Liver (tissue), 9 donors: ENCODE measurements around the gene FASTKD2. TPM values are rescaled to one million over a fixed set of nuclear protein-coding genes. Genes with fewer than 3 reads are reported as not detected.

ENCODE experiments used
- DNase-seq: peaks from one replicate; pipeline ENCODE4 v3.0.0-alpha.2; 2017; ENCODE audit warnings: low spot score
- H3K27ac ChIP-seq, 2 donors: one replicate each; pipeline ENCODE4 v1.7.0; 2013; ENCODE audit warnings: inconsistent platforms in 2 of 2, low read length in 2 of 2, control low read depth in 1 of 2, low read depth in 1 of 2, mild to moderate bottlenecking in 1 of 2
- H3K27me3 ChIP-seq, 4 donors: one replicate each; pipeline versions ENCODE4 v1.6.1 to v1.7.0; 2013; ENCODE audit warnings: low read length in 3 of 4, inconsistent platforms in 1 of 4, mild to moderate bottlenecking in 1 of 4, moderate library complexity in 1 of 4; ENCODE audit not compliant: control insufficient read depth in 4 of 4, insufficient read depth in 4 of 4
- H3K36me3 ChIP-seq, 4 donors: one replicate each; pipeline versions ENCODE4 v1.6.1 to v1.7.0; 2013; ENCODE audit warnings: low read length in 3 of 4, mild to moderate bottlenecking in 3 of 4, low read depth in 1 of 4, moderate library complexity in 1 of 4; ENCODE audit not compliant: control insufficient read depth in 4 of 4, insufficient read depth in 3 of 4
- H3K4me1 ChIP-seq, 4 donors: one replicate each; pipeline versions ENCODE4 v1.6.1 to v1.7.0; 2013; ENCODE audit warnings: low read length in 3 of 4, mild to moderate bottlenecking in 3 of 4, moderate library complexity in 1 of 4; ENCODE audit not compliant: control insufficient read depth in 4 of 4, insufficient read depth in 4 of 4
- H3K4me3 ChIP-seq, 3 donors: one replicate each; pipeline versions ENCODE4 v1.6.1 to v1.7.0; 2013; ENCODE audit warnings: low read length in 3 of 3, control low read depth in 1 of 3, low read depth in 1 of 3, mild to moderate bottlenecking in 1 of 3
- H3K9ac ChIP-seq, 2 donors: one replicate each; pipeline ENCODE4 v1.7.0; 2013; ENCODE audit warnings: low read length in 2 of 2, mild to moderate bottlenecking in 2 of 2, moderate library complexity in 2 of 2, control low read depth in 1 of 2, low read depth in 1 of 2
- H3K9me3 ChIP-seq, 4 donors: one replicate each; pipeline versions ENCODE4 v1.6.1 to v1.7.0; 2013; ENCODE audit warnings: low read length in 3 of 4; ENCODE audit not compliant: control insufficient read depth in 4 of 4
- CTCF ChIP-seq: fragments of 150-350 bp; IDR thresholded peaks from 2 replicates; pipeline ENCODE4 v1.5.1; 2017; ENCODE audit warnings: improper control_type of control experiment, low read depth, low read length; ENCODE audit not compliant: missing input control
- EGR1 ChIP-seq, 2 donors: IDR thresholded peaks; 2 replicates each; pipeline ENCODE4 v1.6.1; 2016 to 2018; ENCODE audit warnings: antibody characterized with exemption in 2 of 2, low read depth in 2 of 2
- FOXA1 ChIP-seq: IDR thresholded peaks from 2 replicates; pipeline ENCODE4 v1.6.1; 2016; ENCODE audit warnings: antibody characterized with exemption
- FOXA2 ChIP-seq: IDR thresholded peaks from 2 replicates; pipeline ENCODE4 v1.6.1; 2016; ENCODE audit warnings: antibody characterized with exemption
- GABPA ChIP-seq, 2 donors: IDR thresholded peaks in 1 of 2; conservative IDR thresholded peaks in 1 of 2; 2 replicates each; pipeline ENCODE4 v1.6.1; 2016; ENCODE audit warnings: antibody characterized with exemption in 2 of 2, mild to moderate bottlenecking in 1 of 2, moderate library complexity in 1 of 2
- HNF4G ChIP-seq: IDR thresholded peaks from 2 replicates; pipeline ENCODE4 v1.6.1; 2016; ENCODE audit warnings: antibody characterized with exemption
- RAD21 ChIP-seq, 2 donors: IDR thresholded peaks; 2 replicates each; pipeline ENCODE4 v1.6.1; 2016; ENCODE audit warnings: antibody characterized with exemption in 2 of 2, mild to moderate bottlenecking in 2 of 2
- RXRA ChIP-seq, 2 donors: IDR thresholded peaks; 2 replicates each; pipeline ENCODE4 v1.6.1; 2017 to 2018; ENCODE audit warnings: antibody characterized with exemption in 2 of 2, mild to moderate bottlenecking in 1 of 2
- SP1 ChIP-seq: IDR thresholded peaks from 2 replicates; pipeline ENCODE4 v1.6.1; 2018; ENCODE audit warnings: antibody characterized with exemption, mild to moderate bottlenecking
- YY1 ChIP-seq: IDR thresholded peaks from 2 replicates; pipeline ENCODE4 v1.6.1; 2016; ENCODE audit warnings: antibody characterized with exemption, mild to moderate bottlenecking
- ZBTB33 ChIP-seq: IDR thresholded peaks from 2 replicates; pipeline ENCODE4 v1.6.1; 2016; ENCODE audit warnings: antibody characterized with exemption
- WGBS: extraction: QIAGEN DNeasy Blood & Tissue Kit; methylation state at CpG from one replicate; pipeline ENCODE4 v1.1.7; 2013; 5-methylcytosine and 5-hydroxymethylcytosine counted together
- polyA plus RNA-seq, 2 donors: library from polyadenylated mRNA; stranded (reverse) in 1 of 2; unstranded in 1 of 2; fragments of 200-250 nt in 1 of 2; fragments of >200 nt in 1 of 2; fragmentation: Nextera tagmentation in 1 of 2; extraction: Ambion mirVana in 1 of 2; gene quantifications; one replicate each; pipeline versions ENCODE4 v1.2.1 to v1.2.3, GENCODE V29; 2013 to 2015
- total RNA-seq, 2 donors: library from RNA; depleted of rRNA; stranded (reverse); fragments of >200 nt; gene quantifications; one replicate each; pipeline ENCODE4 v1.2.3, GENCODE V29; 2014
- TF ChIP-seq, protein P1 (sequence below): IDR thresholded peaks from 2 replicates; pipeline ENCODE4 v1.6.1; 2016; ENCODE audit warnings: antibody characterized with exemption
- TF ChIP-seq, protein P2 (sequence below): IDR thresholded peaks from 2 replicates; pipeline ENCODE4 v1.6.1; 2016; ENCODE audit warnings: antibody characterized with exemption, mild to moderate bottlenecking
- donor health status: healthy.
- donor health status: healthy.
- donor health status: healthy.
- donor health status: healthy.
- donor health status: healthy.

FASTKD2 gene
- total and polyA plus RNA-seq, 4 donors, result 12.5 to 36.3 (median 15.0) TPM

- no peak for TF ChIP-seq ZBTB33
- TF ChIP-seq FOXA1, result no peak
- TF ChIP-seq, protein P1, sequence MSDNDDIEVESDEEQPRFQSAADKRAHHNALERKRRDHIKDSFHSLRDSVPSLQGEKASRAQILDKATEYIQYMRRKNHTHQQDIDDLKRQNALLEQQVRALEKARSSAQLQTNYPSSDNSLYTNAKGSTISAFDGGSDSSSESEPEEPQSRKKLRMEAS, result no peak
- no peak for TF ChIP-seq FOXA2
- TF ChIP-seq RAD21 (IDR thresholded peaks at IDR 0.05), result no peak
- no peak for TF ChIP-seq YY1
- TF ChIP-seq GABPA (IDR thresholded peaks at IDR 0.05 in 1 of 2, conservative IDR thresholded peaks at IDR 0.05 in 1 of 2), result no peak
- TF ChIP-seq HNF4G, result no peak
These were observed 42.1 kb upstream of the FASTKD2 start (continued) for GRCh38 chr2:206723288-206723687.

- Histone ChIP-seq H3K9ac (no peak overlapping the region), H3K27ac (no peak overlapping the region), H3K36me3 (no peaks in the 10 kb centered on the region), H3K9me3 (no peaks in the 10 kb centered on the region), H3K4me1 (no peaks in the 10 kb centered on the region), H3K27me3 (peaks cover 0 to 4% (median 2%) of the 10 kb centered on the region in 4 donors), H3K4me3 (no peak overlapping the region)
- DNase-seq, result no peak
- 85% methylated on average over 2 of the region's 2 CpGs for WGBS
- TF ChIP-seq RXRA (IDR thresholded peaks at IDR 0.05), result no peak
- TF ChIP-seq, protein P2, sequence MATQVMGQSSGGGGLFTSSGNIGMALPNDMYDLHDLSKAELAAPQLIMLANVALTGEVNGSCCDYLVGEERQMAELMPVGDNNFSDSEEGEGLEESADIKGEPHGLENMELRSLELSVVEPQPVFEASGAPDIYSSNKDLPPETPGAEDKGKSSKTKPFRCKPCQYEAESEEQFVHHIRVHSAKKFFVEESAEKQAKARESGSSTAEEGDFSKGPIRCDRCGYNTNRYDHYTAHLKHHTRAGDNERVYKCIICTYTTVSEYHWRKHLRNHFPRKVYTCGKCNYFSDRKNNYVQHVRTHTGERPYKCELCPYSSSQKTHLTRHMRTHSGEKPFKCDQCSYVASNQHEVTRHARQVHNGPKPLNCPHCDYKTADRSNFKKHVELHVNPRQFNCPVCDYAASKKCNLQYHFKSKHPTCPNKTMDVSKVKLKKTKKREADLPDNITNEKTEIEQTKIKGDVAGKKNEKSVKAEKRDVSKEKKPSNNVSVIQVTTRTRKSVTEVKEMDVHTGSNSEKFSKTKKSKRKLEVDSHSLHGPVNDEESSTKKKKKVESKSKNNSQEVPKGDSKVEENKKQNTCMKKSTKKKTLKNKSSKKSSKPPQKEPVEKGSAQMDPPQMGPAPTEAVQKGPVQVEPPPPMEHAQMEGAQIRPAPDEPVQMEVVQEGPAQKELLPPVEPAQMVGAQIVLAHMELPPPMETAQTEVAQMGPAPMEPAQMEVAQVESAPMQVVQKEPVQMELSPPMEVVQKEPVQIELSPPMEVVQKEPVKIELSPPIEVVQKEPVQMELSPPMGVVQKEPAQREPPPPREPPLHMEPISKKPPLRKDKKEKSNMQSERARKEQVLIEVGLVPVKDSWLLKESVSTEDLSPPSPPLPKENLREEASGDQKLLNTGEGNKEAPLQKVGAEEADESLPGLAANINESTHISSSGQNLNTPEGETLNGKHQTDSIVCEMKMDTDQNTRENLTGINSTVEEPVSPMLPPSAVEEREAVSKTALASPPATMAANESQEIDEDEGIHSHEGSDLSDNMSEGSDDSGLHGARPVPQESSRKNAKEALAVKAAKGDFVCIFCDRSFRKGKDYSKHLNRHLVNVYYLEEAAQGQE, result no peak
- TF ChIP-seq FOXA1, result no peak
- no peak for TF ChIP-seq HNF4G
- TF ChIP-seq EGR1 (IDR thresholded peaks at IDR 0.05; ENCODE audit: low read depth in 2 of 2), result no peak
- TF ChIP-seq FOXA2, result no peak
- no peak for TF ChIP-seq CTCF
- TF ChIP-seq, protein P1, result no peak
- TF ChIP-seq SP1, result no peak
- no peak for TF ChIP-seq RAD21 (IDR thresholded peaks at IDR 0.05)
- no peak for TF ChIP-seq YY1
These were observed 38.1 kb upstream of the FASTKD2 start for GRCh38 chr2:206727287-206727686.
